HFF-Myc (cell line): ENCODE results near the gene SLC51B.
"Not testable (repeated sequence)": the region's sequence is repeated elsewhere in the genome, so short reads cannot be mapped to it uniquely, and the experiment has no call there.

Source experiments
- DNase-seq: peaks from one replicate; pipeline ENCODE4 v3.0.0-alpha.2; 2011; ENCODE audit warnings: low read depth; ENCODE audit errors: extremely low read depth
- H3K4me3 ChIP-seq: replicated peaks from 2 replicates; pipeline ENCODE4 v1.5.1; 2011; ENCODE audit warnings: low read depth, mild to moderate bottlenecking, control low read depth, low read length
- TF ChIP-seq, protein P1 (sequence below): IDR thresholded peaks from 2 replicates; pipeline ENCODE4 v1.5.1; 2012; ENCODE audit warnings: mild to moderate bottlenecking, low read depth, low read length, control low read depth; ENCODE audit errors: missing control alignments

Gene SLC51B

DNA sequence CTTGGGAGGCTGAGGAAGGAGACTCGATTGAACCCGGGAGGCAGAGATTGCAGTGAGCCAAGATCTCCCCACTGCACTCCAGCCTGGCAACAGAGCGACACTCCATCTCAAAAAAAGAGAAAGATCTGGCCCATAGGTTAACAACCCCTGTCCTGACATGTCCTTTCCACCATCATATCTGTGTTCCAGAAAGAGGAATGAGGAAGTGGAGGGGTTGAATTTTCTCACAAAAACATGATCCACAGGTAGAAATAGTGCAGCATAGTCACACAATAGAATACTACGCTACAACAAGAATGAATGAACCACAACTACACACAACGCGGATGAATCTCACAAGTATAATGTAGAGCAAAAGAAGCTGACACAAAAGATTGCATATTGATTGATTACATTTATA, 4.7 kb upstream of the SLC51B start:
- H3K4me3 ChIP-seq: no peak overlapping the region
- TF ChIP-seq, protein P1, sequence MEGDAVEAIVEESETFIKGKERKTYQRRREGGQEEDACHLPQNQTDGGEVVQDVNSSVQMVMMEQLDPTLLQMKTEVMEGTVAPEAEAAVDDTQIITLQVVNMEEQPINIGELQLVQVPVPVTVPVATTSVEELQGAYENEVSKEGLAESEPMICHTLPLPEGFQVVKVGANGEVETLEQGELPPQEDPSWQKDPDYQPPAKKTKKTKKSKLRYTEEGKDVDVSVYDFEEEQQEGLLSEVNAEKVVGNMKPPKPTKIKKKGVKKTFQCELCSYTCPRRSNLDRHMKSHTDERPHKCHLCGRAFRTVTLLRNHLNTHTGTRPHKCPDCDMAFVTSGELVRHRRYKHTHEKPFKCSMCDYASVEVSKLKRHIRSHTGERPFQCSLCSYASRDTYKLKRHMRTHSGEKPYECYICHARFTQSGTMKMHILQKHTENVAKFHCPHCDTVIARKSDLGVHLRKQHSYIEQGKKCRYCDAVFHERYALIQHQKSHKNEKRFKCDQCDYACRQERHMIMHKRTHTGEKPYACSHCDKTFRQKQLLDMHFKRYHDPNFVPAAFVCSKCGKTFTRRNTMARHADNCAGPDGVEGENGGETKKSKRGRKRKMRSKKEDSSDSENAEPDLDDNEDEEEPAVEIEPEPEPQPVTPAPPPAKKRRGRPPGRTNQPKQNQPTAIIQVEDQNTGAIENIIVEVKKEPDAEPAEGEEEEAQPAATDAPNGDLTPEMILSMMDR: no peak
- no peak for DNase-seq

DNA sequence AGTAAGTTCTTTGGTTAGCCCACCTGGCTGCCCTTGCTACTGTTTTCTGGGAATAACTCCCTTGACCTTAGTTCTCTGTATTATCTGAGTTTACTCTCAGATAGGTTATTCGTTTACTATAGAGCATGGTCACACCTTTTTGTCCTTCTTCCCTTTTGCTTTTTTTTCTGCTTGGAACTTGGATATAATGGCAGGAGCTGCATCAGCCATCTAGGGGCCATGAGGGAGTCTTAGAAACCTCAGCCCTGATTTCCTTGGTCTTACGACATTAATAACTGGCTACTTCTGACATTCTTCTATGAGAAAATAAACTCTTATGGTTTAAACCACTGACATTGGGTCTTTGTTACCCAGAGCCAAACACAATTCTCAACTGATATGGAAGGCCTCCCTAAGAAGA, 3.4 kb upstream of the SLC51B start:
- TF ChIP-seq, protein P1: no peak
- DNase-seq: no peak
- H3K4me3 ChIP-seq: no peak overlapping the region

DNA sequence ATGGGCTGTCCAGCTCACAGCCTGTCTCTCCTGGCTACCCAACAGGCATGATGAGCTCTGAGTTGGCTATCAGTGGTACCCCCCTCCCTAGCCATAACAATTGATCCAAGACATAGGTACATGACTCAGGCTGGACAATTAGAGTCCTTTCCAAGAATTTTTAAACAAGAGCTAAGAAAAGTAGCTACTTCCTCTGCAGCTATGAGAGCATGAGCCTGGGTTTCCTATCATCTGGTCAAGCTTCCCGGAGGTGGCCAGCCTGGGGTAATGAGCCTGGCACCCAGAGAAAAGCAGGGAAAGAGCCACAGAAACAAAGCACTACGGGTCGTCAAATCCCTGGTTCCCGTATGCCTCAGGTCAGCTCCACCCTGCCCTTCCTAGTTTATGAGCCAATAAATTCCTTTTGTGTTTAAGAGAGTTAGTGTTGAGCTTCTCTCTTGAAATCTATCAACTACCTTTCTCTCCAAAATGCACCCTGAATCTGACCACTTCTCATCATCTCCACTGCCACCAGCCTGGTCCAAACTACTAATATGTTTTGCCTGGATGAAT, 2.3 kb upstream of the SLC51B start:
- TF ChIP-seq, protein P1: no peak
- DNase-seq: no peak
- no peak overlapping the region for H3K4me3 ChIP-seq

DNA sequence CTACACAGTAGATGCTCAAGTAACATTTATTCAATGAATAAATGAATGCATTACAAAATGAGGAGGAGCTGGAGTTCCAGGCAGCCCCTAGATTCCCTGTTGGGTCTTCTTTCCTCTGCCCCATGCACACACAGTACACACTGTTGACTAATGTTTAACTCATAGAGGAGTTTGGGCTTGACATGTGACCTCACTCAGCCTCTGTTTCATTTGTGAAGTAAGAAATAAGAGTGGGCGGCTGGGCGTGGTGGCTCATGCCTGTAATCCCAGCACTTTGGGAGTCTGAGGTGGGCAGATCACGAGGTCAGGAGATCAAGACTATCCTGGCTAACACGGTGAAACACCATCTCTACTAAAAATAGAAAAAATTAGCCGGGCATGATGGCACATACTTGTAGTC, 969 bp upstream of the SLC51B start:
- not testable (repeated sequence) for H3K4me3 ChIP-seq, DNase-seq

DNA sequence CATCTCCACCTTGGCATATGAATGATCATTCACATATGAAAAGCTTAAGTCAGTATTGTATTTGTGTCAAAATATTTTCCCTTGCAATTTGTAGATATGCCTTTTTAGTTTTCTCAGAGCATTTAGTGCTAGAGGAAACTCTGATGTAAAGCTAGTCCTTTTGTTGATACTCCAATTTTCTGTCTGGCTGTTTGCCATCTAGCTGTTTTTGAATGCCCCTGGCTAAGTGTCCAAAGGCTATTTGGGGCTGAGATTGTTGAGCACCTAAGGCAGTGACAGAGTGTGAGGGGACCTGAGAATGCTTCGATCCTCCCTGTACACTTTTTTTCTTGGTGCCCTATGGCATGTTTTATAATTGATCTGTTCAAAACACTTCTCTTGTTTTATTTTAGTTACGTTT, 3.1 kb downstream of the SLC51B start:
- TF ChIP-seq, protein P1: no peak
- no peak overlapping the region for H3K4me3 ChIP-seq
- no peak for DNase-seq

DNA sequence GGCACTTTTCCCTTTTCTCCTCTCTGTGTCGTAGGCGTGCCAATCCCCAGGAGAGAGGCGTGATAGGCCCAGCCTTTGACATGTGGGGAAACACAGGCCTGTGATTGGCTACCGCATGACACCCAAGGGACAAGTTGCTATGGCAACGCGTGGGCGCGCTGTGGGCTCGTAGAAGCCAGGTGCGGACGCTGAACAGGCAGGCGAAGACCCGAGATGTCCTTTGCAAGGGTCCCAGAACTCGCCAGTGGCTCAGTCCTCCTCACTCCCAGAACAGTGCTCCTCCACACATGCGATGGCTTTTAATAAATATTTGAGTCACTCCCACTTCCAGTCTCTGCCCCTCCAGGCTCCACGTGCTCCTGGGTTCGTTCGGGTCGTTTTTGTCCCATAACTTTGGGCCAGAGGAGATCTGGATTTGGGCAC, 4.2 kb downstream of the SLC51B start:
- DNase-seq: peak; percentile 93
- TF ChIP-seq, protein P1: no peak
- H3K4me3 ChIP-seq: peak overlapping the region; percentile 33

DNA sequence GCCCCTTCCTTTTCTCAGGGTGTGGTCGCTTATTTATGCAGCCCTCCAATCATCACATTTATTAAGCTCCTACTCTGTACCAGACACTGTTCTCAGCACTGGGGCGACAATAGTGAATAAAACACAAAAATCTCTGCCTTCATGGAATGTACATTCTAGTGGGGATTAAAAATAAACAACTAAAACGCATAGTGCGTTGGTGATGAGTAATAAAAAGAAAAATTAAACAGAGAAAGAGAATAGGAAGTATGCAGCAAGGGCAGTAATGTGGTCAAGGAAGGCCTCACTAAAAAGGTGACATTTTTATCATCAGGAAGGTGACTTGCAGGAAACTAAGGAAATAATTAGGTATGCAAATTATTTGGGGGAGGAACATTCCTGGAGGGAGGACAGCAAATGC, 5.1 kb downstream of the SLC51B start:
- no peak for DNase-seq
- TF ChIP-seq, protein P1: no peak

More for the DNA sequence above, 5.1 kb downstream of the SLC51B start:
- no peak overlapping the region for H3K4me3 ChIP-seq
